Caco-2 (cell line): ENCODE results near the gene GALNT14. TPM values are rescaled to one million over a fixed set of nuclear protein-coding genes. Genes with fewer than 3 reads are reported as not detected.

Experiments used
- BruUV-seq: library from RNA; stranded (reverse); fragments of 400-500 nt; replicated peaks from 2 replicates; lab custom pipeline; 2021; lab: Mats Ljungman, UMichigan
- CTCF ChIA-PET: fragments of 300-600 bp; sonication (Branson Sonifier 250); formaldehyde crosslinking; loops from one replicate; lab custom pipeline; 2022; ENCODE audit warnings: antibody characterized with exemption; lab: Charles Lee
- POLR2A ChIA-PET: fragments of 300-600 bp; sonication (Branson Sonifier 250); formaldehyde crosslinking; loops from one replicate; lab custom pipeline; 2022; ENCODE audit warnings: antibody characterized with exemption; lab: Charles Lee
- DNase-seq, 2 experiments: peaks; one replicate each; pipeline versions ENCODE4 v3.0.0 to v3.0.0-alpha.2; 2020 to 2022
- H3K27me3 ChIP-seq: replicated peaks from 2 replicates; pipeline ENCODE4 v1.6.0; 2011; ENCODE audit warnings: low read length; ENCODE audit not compliant: control insufficient read depth, insufficient read depth
- H3K36me3 ChIP-seq: 2 replicates; pipeline ENCODE4 v1.5.1; 2011; ENCODE audit warnings: low read length; ENCODE audit not compliant: control insufficient read depth, insufficient read depth
- H3K4me1 ChIP-seq: fragments of 250-450 bp; sonication (Bioruptor Pico); 2 replicates; pipeline ENCODE4 v1.5.1; 2020; ENCODE audit warnings: mild to moderate bottlenecking
- H3K4me3 ChIP-seq: 2 replicates; pipeline ENCODE4 v1.5.1; 2011; ENCODE audit warnings: low read depth, mild to moderate bottlenecking, control low read depth, low read length
- H3K9me3 ChIP-seq: fragments of 250-450 bp; sonication (Bioruptor Pico); 2 replicates; pipeline ENCODE4 v1.5.1; 2020; ENCODE audit warnings: mild to moderate bottlenecking, moderate library complexity
- H3K27ac Mint-ChIP-seq: one replicate; pipeline ENCODE4 v1.8.0; 2022; ENCODE audit warnings: mixed read lengths; ENCODE audit not compliant: unreplicated experiment
- H3K27me3 Mint-ChIP-seq: one replicate; pipeline ENCODE4 v1.8.0; 2022; ENCODE audit warnings: mixed read lengths; ENCODE audit not compliant: insufficient read depth, unreplicated experiment
- H3K36me3 Mint-ChIP-seq: one replicate; pipeline ENCODE4 v1.8.0; 2022; ENCODE audit warnings: mild to moderate bottlenecking, mixed read lengths; ENCODE audit not compliant: insufficient read depth, unreplicated experiment
- H3K4me1 Mint-ChIP-seq: one replicate; pipeline ENCODE4 v1.8.0; 2022; ENCODE audit warnings: low read depth, mixed read lengths; ENCODE audit not compliant: unreplicated experiment
- H3K4me3 Mint-ChIP-seq: one replicate; pipeline ENCODE4 v1.8.0; 2022; ENCODE audit warnings: mild to moderate bottlenecking, moderate library complexity, mixed read lengths; ENCODE audit not compliant: unreplicated experiment
- H3K9me3 Mint-ChIP-seq: one replicate; pipeline ENCODE4 v1.8.0; 2022; ENCODE audit warnings: mixed read lengths; ENCODE audit not compliant: unreplicated experiment
- CTCF ChIP-seq, 2 experiments: fragments of 200-600 bp in 1 of 2; IDR thresholded peaks; 1 replicate in 1 of 2; 2 replicates in 1 of 2; pipeline versions ENCODE4 v1.5.1 to v1.8.0; 2011 to 2022; ENCODE audit warnings: antibody characterized with exemption in 1 of 2, control low read depth in 1 of 2, inconsistent platforms in 1 of 2, low read depth in 1 of 2, low read length in 1 of 2, mild to moderate bottlenecking in 1 of 2, moderate library complexity in 1 of 2; ENCODE audit not compliant: insufficient read depth in 1 of 2, severe bottlenecking in 1 of 2, unreplicated experiment in 1 of 2
- intact Hi-C: fragments of 100-400 bp; cut with micrococcal nuclease; formaldehyde crosslinking; loops from one replicate; pipeline ENCODE4 v1.10.0; 2022; ENCODE audit not compliant: unreplicated experiment
- total RNA-seq: library from RNA; stranded (reverse); gene quantifications from 2 replicates; pipeline ENCODE4 v1.2.3, GENCODE V29; 2022

The GALNT14 gene
- total RNA-seq, 1 experiment from 2014 or later = not detected

- H3K9me3 Mint-ChIP-seq = no peaks in the 10 kb centered on the region
- H3K36me3 Mint-ChIP-seq = no peaks in the 10 kb centered on the region
- H3K27ac Mint-ChIP-seq = no peak overlapping the region
- BruUV-seq = no TSS peak
- Histone ChIP-seq H3K9me3 (no peaks in the 10 kb centered on the region), H3K4me1 (no peaks in the 10 kb centered on the region), H3K36me3 (no peaks in the 10 kb centered on the region), H3K27me3 (no peaks in the 10 kb centered on the region), H3K4me3 (no peak overlapping the region)
- no peak overlapping the region for H3K4me3 Mint-ChIP-seq
- POLR2A ChIA-PET = no interaction called here
- H3K4me1 Mint-ChIP-seq = no peaks in the 10 kb centered on the region
- no peak for DNase-seq
- CTCF ChIA-PET = interaction anchor here (0.7 kb wide), 1 partner anchor 867 kb away, joined by 4 read pairs; no protein-coding TSS in a partner anchor
- intact Hi-C loops = no loop called here
- H3K27me3 Mint-ChIP-seq = peaks cover 18% of the 10 kb centered on the region
- no peak for TF ChIP-seq CTCF (IDR thresholded peaks at IDR 0.05; ENCODE audit: insufficient read depth in 1 of 2, low read depth in 1 of 2, low read length in 1 of 2, severe bottlenecking in 1 of 2, unreplicated experiment in 1 of 2)
These were observed 109.8 kb downstream of the GALNT14 start for GRCh38 chr2:31028417-31028816.

DNA sequence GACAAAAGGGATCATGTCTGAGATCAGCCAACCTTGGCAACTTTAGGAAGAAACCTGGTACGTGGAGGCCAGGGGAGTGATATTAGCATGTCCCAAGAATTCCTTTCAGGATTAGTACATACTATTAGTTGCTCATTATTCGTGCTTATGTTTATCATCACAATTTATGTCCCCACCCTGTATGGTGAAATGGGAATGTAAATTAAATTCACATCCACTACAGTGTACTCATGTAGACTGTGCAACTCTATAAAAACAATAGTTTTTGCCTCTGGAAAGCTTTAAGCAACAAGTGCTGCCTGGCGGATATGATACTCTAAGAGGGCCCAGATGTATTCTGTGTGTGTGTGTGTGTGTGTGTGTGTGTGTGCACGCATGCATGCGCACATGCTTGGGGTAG is 110.7 kb downstream of the GALNT14 start:
- Mint-ChIP-seq H3K4me3 (no peak overlapping the region), H3K36me3 (no peaks in the 10 kb centered on the region), H3K4me1 (no peaks in the 10 kb centered on the region), H3K27me3 (peaks cover 20% of the 10 kb centered on the region), H3K9me3 (no peaks in the 10 kb centered on the region), H3K27ac (no peak overlapping the region)
- ChIA-PET CTCF (no interaction called here), POLR2A (no interaction called here)
- no peak for DNase-seq
- Histone ChIP-seq H3K27me3 (no peaks in the 10 kb centered on the region), H3K4me3 (no peak overlapping the region), H3K9me3 (no peaks in the 10 kb centered on the region), H3K4me1 (no peaks in the 10 kb centered on the region), H3K36me3 (no peaks in the 10 kb centered on the region)
- intact Hi-C loops = no loop called here
- no TSS peak for BruUV-seq
- TF ChIP-seq CTCF (IDR thresholded peaks at IDR 0.05; ENCODE audit: insufficient read depth in 1 of 2, low read depth in 1 of 2, low read length in 1 of 2, severe bottlenecking in 1 of 2, unreplicated experiment in 1 of 2) = no peak

DNA sequence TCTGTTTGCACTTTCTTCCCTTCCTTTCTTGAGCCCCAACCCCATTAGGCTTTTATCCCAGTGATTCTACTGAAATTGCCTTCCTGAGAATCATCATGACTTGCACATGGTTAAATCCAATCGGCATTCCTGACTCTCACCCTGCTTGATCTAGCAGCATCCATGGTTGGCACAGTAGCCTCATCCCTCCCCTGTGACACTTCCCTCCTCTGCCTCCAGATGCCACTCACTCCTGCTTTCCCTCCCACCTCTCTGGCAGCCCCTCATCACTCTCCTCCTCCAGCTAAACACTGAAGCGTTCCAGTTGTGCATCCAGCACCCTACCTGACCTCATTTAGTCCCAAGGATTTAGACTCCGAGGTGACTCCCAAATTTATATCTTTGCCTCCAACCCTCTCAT is 114.7 kb downstream of the GALNT14 start:
- H3K4me3 ChIP-seq = no peak overlapping the region
- peaks cover 16% of the 10 kb centered on the region for H3K27me3 Mint-ChIP-seq
- no peak overlapping the region for H3K4me3 Mint-ChIP-seq
- ChIA-PET CTCF (no interaction called here), POLR2A (no interaction called here)
- no peak for TF ChIP-seq CTCF (IDR thresholded peaks at IDR 0.05; ENCODE audit: insufficient read depth in 1 of 2, low read depth in 1 of 2, low read length in 1 of 2, severe bottlenecking in 1 of 2, unreplicated experiment in 1 of 2)
- no peak overlapping the region for H3K27ac Mint-ChIP-seq
- no TSS peak for BruUV-seq
- H3K36me3 Mint-ChIP-seq = no peaks in the 10 kb centered on the region
- H3K9me3 ChIP-seq = no peaks in the 10 kb centered on the region
- H3K27me3 ChIP-seq = no peaks in the 10 kb centered on the region; the same call in 1 of the 2 replicates
- no peaks in the 10 kb centered on the region for H3K4me1 Mint-ChIP-seq
- H3K9me3 Mint-ChIP-seq = no peaks in the 10 kb centered on the region
- H3K36me3 ChIP-seq = no peaks in the 10 kb centered on the region
- DNase-seq = no peak
- no peaks in the 10 kb centered on the region for H3K4me1 ChIP-seq
- intact Hi-C loops = no loop called here
